GM03348 (cell line): ENCODE measurements around the gene MYO18B.

Experiments used
- DNase-seq: peaks from one replicate; pipeline ENCODE4 v3.0.0; 2012; ENCODE audit warnings: low spot score

MYO18B gene

DNA sequence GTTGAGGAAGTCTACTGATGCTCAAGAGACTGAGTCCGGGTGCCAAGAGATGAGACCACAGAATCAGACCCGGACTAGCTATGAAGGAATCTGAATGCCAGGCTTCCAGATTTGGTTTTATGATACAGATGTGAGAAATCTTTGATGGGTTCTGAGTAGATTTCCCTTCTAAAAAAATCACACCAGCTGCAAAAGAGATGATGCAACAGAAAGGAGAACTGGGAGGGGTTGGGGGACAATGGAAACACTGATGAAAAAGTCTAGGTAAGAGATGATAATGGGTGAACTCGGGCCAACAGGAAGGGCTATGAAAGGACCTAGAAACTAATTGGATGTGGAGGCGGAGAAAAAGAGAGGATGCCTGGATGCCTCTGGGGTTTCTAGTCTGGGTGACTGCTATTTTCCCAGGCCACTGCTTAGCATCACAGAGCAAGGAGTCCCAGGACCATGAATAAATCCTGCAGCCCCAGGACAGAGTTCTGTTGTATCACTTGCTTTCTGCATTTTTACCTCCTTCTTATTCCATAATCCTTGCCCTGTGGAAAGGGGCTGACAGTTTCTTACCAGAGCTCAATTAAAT, 311.8 kb downstream of the MYO18B start:
- DNase-seq = no peak

DNA sequence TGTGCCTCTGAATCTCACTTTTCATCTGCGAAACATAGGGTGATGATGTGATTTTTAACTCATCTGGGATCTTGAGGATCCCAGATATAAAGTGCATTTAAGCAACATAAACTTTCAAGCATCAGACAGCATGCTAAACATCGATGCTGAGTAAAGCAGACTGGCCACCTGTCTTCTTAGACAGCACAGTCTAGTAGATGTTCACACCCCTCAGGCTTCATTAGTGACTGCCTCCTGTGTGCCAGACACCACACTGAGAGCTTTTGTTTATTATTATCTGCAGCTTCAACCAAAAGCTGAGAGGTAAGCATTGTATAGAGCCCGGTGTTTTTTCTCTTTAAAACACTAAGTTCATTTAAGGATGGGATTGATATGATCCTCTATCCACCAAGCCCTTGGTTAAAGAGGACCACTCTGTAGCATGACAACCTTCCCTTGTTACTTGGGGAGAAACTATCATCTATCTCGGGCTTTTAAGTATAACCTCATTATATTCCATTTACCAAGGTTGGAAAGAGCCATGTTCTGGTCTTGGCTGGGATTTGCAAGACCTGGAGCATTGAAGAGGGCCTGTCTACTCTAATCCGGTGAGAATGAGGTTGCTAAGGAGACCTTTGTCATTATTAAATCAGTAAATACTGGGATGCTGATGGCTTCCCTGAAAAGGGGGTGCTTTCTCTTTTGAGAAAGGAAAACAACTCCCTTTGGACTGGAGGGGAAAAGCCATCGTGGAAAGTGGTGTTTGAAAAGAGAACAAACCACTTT, 313.0 kb downstream of the MYO18B start:
- DNase-seq = no peak

DNA sequence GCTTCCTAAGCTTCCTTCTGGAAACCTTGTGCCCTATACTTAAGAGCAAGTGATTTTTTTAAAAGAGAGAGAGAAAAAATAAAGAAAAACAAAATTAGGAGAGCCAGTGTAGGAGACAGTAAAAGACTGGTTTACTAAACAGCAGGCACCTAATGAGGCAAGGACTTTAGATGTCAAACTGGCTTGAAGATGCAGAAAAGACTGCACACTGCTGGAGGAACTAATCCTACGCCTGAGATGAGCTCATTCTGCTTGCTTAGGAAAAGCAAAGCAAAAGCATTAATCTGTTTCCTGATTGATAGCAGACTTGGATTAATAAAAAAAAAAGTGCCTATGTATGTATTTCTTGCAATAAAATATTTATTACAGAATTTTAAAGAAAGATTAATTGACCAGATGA, 313.7 kb downstream of the MYO18B start:
- DNase-seq = no peak

DNA sequence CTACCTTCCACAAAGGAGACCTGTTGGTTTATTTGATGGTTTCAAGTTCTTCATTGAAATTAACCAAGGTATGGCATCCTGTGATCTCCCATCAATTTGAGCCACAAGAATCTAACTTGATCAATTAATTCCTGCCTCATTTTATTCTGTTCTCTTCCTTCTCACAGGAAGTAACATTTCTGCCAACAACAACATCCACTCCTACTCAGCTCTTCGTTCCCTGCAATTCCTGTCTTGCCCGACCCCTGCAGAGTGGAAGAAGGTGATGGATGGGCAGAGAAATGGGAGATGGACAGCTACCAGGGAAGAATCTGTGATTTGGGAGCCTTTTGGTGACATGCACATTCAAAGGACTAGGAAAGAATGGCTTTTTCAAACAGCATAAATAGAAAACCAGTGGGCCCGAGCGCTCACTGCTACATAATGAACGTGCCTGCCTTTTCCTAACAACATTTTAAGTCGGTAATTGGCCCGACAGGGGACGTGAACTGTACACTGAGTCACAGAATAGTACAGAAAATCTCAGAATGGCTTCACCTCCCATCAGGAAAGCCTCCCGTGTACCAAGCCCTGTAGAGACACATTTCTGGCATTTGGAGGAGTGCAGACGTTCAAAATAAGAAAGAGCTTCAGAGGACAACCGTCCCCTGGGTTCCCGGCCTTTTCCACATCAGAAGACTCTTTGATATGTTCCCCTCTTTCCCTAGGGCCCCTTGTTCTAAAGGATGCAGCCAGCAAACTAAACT, 314.6 kb downstream of the MYO18B start:
- DNase-seq = no peak

DNA sequence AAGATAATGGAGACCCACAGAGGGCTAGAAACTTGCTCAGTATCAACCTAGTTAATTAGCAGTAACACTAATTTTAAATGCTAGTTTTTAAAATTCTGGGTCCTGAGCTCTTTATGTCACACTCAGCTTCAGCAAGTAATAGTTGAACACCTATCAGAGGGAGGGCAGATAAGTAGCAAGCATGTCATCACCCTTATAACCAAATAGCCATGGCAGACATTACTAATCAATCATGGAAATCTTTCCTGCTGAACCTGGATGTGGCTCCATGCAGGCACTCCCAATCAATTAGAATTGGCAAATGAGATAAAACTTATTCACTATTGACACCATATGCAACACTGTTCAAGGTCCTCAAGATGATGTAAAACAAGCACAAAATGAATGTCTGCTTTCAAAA, 315.7 kb downstream of the MYO18B start:
- DNase-seq = no peak

DNA sequence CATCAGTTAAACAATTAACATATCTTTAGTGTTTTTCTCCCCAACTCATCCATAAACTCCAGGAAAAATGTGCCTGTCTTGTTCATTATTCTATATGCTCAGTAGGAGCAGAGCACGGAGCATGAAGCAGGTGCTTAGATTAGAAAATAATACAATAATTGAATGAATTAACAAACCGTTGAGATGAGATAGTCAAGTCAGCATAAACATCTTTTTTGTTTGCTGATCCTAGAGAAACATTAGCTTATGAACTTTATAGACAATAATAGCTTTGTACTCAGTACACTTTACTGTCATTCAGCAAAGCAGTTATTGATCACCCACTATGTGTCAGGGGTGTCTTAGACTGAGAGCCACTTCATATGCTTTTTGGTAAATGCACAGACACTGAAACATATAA, 322.1 kb downstream of the MYO18B start:
- no peak for DNase-seq

DNA sequence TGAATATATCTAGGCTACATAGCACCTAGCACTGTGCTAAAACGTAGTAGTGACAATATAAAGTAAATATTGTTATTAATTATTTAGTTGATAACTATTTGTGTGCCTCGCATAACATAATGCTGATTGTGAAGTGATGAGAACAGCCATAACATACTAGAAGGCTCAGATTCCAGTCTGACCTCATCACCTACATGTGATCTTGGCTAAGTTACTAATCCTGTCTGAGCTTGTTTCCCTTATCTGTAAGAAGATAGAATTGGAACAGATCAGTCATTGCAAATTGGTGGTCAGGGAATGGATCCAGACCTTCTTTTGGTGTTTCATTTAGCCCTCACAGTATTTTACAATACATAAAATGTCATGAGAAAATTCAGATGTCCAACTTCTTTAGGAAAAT, 323.9 kb downstream of the MYO18B start:
- no peak for DNase-seq

DNA sequence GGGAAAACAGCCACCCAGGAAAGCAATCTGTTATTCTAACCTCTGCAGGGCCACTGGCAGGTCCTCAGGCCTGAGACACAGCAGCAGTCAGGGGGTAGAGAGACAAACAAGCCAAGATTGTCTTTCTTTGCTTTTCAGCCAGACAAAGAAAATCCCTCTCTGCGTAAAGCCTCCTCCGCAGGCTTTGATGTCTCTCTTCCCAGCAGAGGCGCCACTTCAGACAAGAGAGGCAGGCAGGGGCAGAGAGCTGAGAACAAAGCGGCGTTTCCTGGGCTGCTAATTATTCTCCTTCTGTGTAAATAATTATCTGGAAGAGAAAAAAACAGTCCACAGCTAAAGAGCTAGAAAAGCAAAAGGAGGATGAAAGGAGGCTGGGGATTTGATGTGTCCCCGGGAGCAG, 324.5 kb downstream of the MYO18B start:
- no peak for DNase-seq

DNA sequence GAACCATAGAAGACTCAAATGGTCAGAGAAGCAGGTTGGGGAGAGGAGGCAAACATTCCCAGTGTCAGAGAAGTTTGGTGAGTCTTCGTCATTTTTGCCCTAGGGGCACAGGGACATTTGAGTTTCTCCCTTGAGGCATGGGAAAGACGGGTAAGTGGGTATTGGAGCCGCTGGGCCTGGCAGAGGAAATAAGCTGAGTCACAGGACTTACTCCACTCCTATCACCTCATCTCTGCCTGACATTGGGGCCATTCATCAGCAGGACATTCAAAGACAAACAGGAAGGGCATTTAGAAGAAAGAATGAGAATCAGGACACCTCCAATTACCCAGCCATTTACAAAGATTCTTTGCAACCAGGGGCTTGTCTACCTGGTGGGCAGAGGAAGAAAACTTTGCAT, 326.6 kb downstream of the MYO18B start:
- DNase-seq = no peak

DNA sequence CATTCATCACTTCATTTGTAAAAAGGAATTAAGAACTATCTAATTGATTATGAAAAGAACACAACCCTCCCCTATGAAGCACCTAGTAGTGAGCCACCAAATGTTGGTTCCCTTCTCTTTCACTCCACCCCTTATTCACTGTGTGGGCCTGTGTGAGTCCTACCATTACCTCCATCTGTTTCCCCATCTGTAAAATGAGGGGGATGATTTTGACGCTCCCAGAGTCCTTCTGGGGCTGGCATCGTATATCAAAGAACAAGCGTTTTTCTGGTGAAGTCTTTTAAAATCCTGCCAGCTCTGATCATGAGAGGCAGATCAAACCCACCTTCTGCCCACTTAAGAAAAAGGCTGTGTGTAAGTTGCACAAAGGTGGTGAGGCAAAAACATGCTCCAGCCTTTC, 330.6 kb downstream of the MYO18B start:
- DNase-seq = no peak

DNA sequence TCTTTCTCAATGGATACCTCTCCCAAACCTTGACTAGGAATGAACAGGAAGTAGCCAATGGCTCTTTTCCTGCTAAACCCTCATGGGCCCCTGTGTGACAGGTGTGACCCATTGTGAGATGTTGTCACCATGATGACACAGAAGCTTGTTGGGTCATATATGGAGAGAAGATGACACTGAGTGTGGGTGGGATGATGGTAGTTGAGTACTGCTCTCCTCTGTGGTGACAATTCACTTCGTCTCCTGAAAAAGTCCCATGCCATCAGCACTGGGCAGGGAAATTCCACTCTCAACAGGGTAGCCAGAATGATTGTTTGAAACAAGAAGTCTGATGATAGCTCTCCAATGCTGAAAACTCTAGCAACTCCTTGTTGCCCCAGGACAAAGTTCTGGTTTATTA, 333.3 kb downstream of the MYO18B start:
- no peak for DNase-seq

DNA sequence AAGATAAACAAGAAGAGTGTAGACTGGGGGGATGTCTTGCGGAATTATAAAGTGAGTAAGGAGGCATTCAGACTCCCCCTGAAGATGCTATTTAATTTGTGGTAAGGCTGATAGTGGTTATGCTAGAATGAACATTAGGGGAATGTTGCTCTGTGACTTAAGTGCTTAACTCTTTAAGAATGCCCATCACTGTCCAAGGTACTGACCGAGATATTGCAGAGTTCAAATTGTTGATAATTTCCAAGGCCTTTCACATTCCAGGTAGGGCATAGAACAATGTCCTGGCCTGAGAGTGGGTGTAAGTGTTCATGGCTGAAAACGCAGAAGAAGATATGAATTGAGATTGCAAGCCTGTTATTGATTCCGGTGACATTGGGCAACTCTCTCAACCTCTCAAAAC, 337.0 kb downstream of the MYO18B start:
- no peak for DNase-seq
